Measurements from ENCODE around the gene CHD9NB.

DNA sequence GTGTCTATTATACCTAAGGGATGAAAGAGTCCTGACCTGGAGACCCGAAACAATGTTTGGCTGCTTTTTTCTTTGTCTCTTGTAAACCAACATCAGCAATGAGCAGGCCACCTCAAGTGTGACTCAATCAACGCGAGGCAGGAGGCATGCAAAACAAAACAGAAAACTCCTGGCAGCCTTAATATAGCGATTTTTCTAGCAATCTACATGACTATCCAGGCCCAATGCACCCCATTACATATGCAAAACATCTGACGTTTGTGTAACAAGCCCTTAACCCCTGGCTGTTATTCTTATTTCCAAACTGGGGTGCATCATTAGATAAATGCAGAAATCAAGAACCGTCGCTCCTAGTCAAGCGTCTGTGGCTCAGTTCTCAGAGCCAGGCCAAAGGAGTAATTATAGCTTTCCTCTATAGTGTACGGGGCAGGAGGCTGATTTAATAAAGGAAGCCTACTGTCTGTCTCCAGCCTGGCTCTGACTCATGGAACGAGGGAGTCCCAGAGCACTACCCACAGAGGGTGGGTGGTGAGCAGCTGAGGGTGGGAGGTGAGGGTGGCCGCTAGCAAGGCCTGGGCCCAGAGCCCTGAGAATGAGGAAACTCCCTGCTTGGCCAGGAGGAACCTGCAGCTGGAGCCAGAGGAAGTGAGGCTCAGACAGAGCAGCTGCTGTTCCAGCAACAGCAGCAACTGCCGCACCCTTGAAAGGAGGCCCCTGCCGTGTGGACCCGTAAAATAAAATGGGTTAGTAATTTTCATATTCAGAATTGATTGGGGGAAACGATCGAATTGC lies 46.0 kb upstream of the CHD9NB start:
- TF ChIP-seq POLR2A (IDR thresholded peaks at IDR 0.05): no peak
- TF ChIP-seq, protein P1, sequence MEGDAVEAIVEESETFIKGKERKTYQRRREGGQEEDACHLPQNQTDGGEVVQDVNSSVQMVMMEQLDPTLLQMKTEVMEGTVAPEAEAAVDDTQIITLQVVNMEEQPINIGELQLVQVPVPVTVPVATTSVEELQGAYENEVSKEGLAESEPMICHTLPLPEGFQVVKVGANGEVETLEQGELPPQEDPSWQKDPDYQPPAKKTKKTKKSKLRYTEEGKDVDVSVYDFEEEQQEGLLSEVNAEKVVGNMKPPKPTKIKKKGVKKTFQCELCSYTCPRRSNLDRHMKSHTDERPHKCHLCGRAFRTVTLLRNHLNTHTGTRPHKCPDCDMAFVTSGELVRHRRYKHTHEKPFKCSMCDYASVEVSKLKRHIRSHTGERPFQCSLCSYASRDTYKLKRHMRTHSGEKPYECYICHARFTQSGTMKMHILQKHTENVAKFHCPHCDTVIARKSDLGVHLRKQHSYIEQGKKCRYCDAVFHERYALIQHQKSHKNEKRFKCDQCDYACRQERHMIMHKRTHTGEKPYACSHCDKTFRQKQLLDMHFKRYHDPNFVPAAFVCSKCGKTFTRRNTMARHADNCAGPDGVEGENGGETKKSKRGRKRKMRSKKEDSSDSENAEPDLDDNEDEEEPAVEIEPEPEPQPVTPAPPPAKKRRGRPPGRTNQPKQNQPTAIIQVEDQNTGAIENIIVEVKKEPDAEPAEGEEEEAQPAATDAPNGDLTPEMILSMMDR (IDR thresholded peaks at IDR 0.05): no peak
